HepG2 (cell line): Measurements from ENCODE around the gene SORBS2. TPM values are rescaled to one million over a fixed set of nuclear protein-coding genes. Genes with fewer than 3 reads are reported as not detected.

Experiments used
- CCAR2 ChIP-seq: fragments of 200-400 bp; formaldehyde crosslinking; optimal IDR thresholded peaks from 2 replicates; pipeline ENCODE3; 2018; ENCODE audit warnings: low read depth, mild to moderate bottlenecking, low read length, moderate library complexity
- CREM ChIP-seq, 2 experiments: sonication (generic) in 1 of 2; formaldehyde crosslinking in 1 of 2; IDR thresholded peaks; 2 replicates each; pipeline versions ENCODE4 v1.4.0 to v1.6.1; 2016 to 2020; ENCODE audit warnings: antibody characterized with exemption in 1 of 2, mild to moderate bottlenecking in 1 of 2, missing genetic modification reagents in 1 of 2
- ELF3 ChIP-seq: IDR thresholded peaks from 2 replicates; pipeline ENCODE4 v1.6.1; 2016; ENCODE audit warnings: missing genetic modification reagents, missing compliant biosample characterization
- EP300 ChIP-seq, 3 experiments: sonication (generic) in 1 of 3; formaldehyde crosslinking in 1 of 3; IDR thresholded peaks; 2 replicates each; pipeline versions ENCODE4 v1.5.1 to v1.6.1; 2011 to 2020; ENCODE audit warnings: low read depth in 2 of 3, low read length in 2 of 3, borderline replicate concordance in 1 of 3, improper control_type of control experiment in 1 of 3, mild to moderate bottlenecking in 1 of 3, missing genetic modification reagents in 1 of 3, moderate library complexity in 1 of 3
- GATA4 ChIP-seq: sonication (generic); IDR thresholded peaks from 2 replicates; pipeline ENCODE4 v1.6.1; 2016; ENCODE audit warnings: antibody characterized with exemption, low read depth, borderline replicate concordance
- HMG20A ChIP-seq: IDR thresholded peaks from 2 replicates; pipeline ENCODE4 v1.6.1; 2016; ENCODE audit warnings: borderline replicate concordance
- ISL2 ChIP-seq: sonication (generic); formaldehyde crosslinking; IDR thresholded peaks from 2 replicates; pipeline ENCODE4 v1.5.0; 2020; ENCODE audit warnings: missing genetic modification reagents
- JUND ChIP-seq: sonication (generic); formaldehyde crosslinking; IDR thresholded peaks from 2 replicates; pipeline ENCODE4 v1.8.0; 2022; ENCODE audit warnings: mild to moderate bottlenecking, missing genetic modification reagents
- KLF16 ChIP-seq, 2 experiments: sonication (generic) in 1 of 2; formaldehyde crosslinking in 1 of 2; IDR thresholded peaks; 2 replicates each; pipeline versions ENCODE4 v1.6.1 to v1.8.0; 2016 to 2023; ENCODE audit warnings: missing genetic modification reagents in 2 of 2, missing compliant biosample characterization in 1 of 2
- KMT2A ChIP-seq: sonication (generic); formaldehyde crosslinking; IDR thresholded peaks from 2 replicates; pipeline ENCODE4 v1.4.0; 2020; ENCODE audit warnings: missing genetic modification reagents
- MXD4 ChIP-seq: IDR thresholded peaks from 2 replicates; pipeline ENCODE4 v1.6.1; 2016; ENCODE audit warnings: mild to moderate bottlenecking, missing biosample characterization, missing genetic modification reagents
- NCOA2 ChIP-seq: sonication (generic); formaldehyde crosslinking; IDR thresholded peaks from 2 replicates; pipeline ENCODE4 v1.8.0; 2022; ENCODE audit warnings: inconsistent platforms
- POGZ ChIP-seq: sonication (generic); formaldehyde crosslinking; IDR thresholded peaks from 2 replicates; pipeline ENCODE4 v1.4.0; 2020; ENCODE audit warnings: mild to moderate bottlenecking, missing genetic modification reagents
- RARA ChIP-seq: IDR thresholded peaks from 2 replicates; pipeline ENCODE4 v1.6.1; 2016; ENCODE audit warnings: missing genetic modification reagents, missing compliant biosample characterization
- RCOR2 ChIP-seq: IDR thresholded peaks from 2 replicates; pipeline ENCODE4 v1.6.1; 2016; ENCODE audit warnings: missing biosample characterization, missing genetic modification reagents
- SIX1 ChIP-seq: sonication (generic); formaldehyde crosslinking; IDR thresholded peaks from 2 replicates; pipeline ENCODE4 v1.4.0; 2020; ENCODE audit warnings: missing genetic modification reagents, borderline replicate concordance
- SOX5 ChIP-seq: IDR thresholded peaks from 2 replicates; pipeline ENCODE4 v1.6.1; 2016; ENCODE audit warnings: borderline replicate concordance
- SOX6 ChIP-seq, 2 experiments: fragments of 450-650 bp in 1 of 2; sonication (generic) in 1 of 2; formaldehyde crosslinking in 1 of 2; IDR thresholded peaks; 2 replicates each; pipeline versions ENCODE4 v1.4.0 to v1.6.1; 2017 to 2020; ENCODE audit warnings: antibody characterized with exemption in 1 of 2, mild to moderate bottlenecking in 1 of 2, missing genetic modification reagents in 1 of 2
- THAP11 ChIP-seq: IDR thresholded peaks from 2 replicates; pipeline ENCODE4 v1.6.1; 2016; ENCODE audit warnings: missing biosample characterization, missing genetic modification reagents
- ZFP36L2 ChIP-seq: sonication (generic); formaldehyde crosslinking; IDR thresholded peaks from 2 replicates; pipeline ENCODE4 v1.4.0; 2020; ENCODE audit warnings: missing genetic modification reagents
- ZNF619 ChIP-seq: sonication (generic); formaldehyde crosslinking; IDR thresholded peaks from 2 replicates; pipeline ENCODE4 v1.4.0; 2020; ENCODE audit warnings: mild to moderate bottlenecking, missing genetic modification reagents
- polyA plus RNA-seq, 8 experiments: library from polyadenylated mRNA; depleted of rRNA in 3 of 8; stranded (reverse) in 7 of 8; unstranded in 1 of 8; fragments of >200 nt; fragmentation: Illumina TruSeq in 4 of 8; extraction: Trizol in 4 of 8; gene quantifications; 2 replicates each; pipeline versions ENCODE4 v1.2.1 to v1.2.3, GENCODE V29; 2011 to 2016; ENCODE audit warnings: low read depth in 4 of 8, missing spikeins in 1 of 8, mixed read lengths in 1 of 8; ENCODE audit not compliant: insufficient read depth in 1 of 8
- total RNA-seq, 5 experiments: library from RNA; depleted of rRNA; stranded (reverse); fragments of >200 nt; fragmentation: Illumina TruSeq; extraction: Trizol; gene quantifications; 2 replicates each; pipeline ENCODE4 v1.2.3, GENCODE V29; 2016; ENCODE audit warnings: low read depth in 1 of 5
- TF ChIP-seq, protein P1 (sequence below): IDR thresholded peaks from 2 replicates; pipeline ENCODE4 v1.6.1; 2018; ENCODE audit warnings: missing genetic modification reagents, mild to moderate bottlenecking, missing compliant biosample characterization
- TF ChIP-seq, protein P2 (sequence below): sonication (generic); formaldehyde crosslinking; IDR thresholded peaks from 2 replicates; pipeline ENCODE4 v1.4.0; 2020; ENCODE audit warnings: missing genetic modification reagents
- TF ChIP-seq, protein P3 (sequence below): sonication (generic); formaldehyde crosslinking; conservative IDR thresholded peaks from 2 replicates; pipeline ENCODE4 v1.5.0; 2020; ENCODE audit warnings: missing genetic modification reagents

The SORBS2 gene
- total and polyA plus RNA-seq, 2 of the 13 experiments (the other 11 are each of a cell fraction or from before 2014, with no cell fraction given): 25.0 to 80.5 TPM

DNA sequence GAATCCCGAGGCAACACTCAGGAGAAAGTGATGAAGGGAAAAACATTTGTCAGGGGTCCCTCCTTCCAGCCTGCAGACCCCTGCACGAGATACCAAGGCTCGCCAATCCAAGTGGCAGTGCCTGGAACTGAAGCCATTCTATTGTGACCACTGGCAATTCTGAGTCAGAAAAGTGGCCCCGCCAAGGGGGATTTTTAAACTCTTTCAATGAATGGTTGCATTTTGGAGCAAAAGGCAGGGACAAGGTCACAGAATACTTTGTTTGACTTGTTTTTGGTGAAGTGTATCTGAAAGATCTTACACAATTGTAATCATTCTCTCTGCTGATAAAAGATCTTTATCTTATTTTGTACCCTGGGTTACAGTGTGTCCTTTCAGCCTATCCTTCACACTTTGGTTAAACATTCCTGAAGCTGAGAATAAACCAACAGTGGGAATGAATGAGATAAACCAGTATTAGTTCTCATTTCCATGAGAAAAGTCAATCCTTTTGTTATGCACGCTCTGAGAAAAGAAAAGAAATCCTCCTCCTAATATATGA lies 160.8 kb downstream of the SORBS2 start (continued):
- TF ChIP-seq EP300 (IDR thresholded peaks at IDR 0.05; ENCODE audit: low read depth in 2 of 2, low read length in 2 of 2) (peak in 1 of 2 experiments; percentile 38; a peak in 1 of 4 replicates), EP300 (CRISPR knock-in tag; IDR thresholded peaks at IDR 0.05; ENCODE audit: borderline replicate concordance) (no peak; the same call in 1 of the 2 replicates), ZNF619 (CRISPR knock-in tag) (no peak), CCAR2 (no peak), SOX6 (IDR thresholded peaks at IDR 0.05) (no peak), SOX6 (CRISPR knock-in tag; IDR thresholded peaks at IDR 0.05) (peak; percentile 97), THAP11 (CRISPR knock-in tag) (0 out of 2 replicates have a peak, but pooled peaks have one; percentile 38), JUND (CRISPR knock-in tag) (no peak), KMT2A (CRISPR knock-in tag) (0 out of 2 replicates have a peak, but pooled peaks have one; percentile 29), ZFP36L2 (CRISPR knock-in tag) (no peak), ISL2 (CRISPR knock-in tag) (peak; percentile 84; the same call in 1 of the 2 replicates), NCOA2 (CRISPR knock-in tag) (peak; percentile 71; the same call in 1 of the 2 replicates), CREM (IDR thresholded peaks at IDR 0.05) (peak; percentile 47; the same call in 1 of the 2 replicates), CREM (CRISPR knock-in tag; IDR thresholded peaks at IDR 0.05) (no peak), HMG20A (CRISPR knock-in tag) (peak; percentile 58; the same call in 1 of the 2 replicates), KLF16 (CRISPR knock-in tag; IDR thresholded peaks at IDR 0.05) (0 out of 4 replicates have a peak, but pooled peaks of 1 of the 2 experiments have one; percentile 23), POGZ (CRISPR knock-in tag) (peak; percentile 47), MXD4 (CRISPR knock-in tag) (no peak), GATA4 (peak; percentile 97), SIX1 (CRISPR knock-in tag) (no peak), RARA (CRISPR knock-in tag) (peak; percentile 73), RCOR2 (peak; percentile 65; the same call in 1 of the 2 replicates), SOX5 (peak; percentile 98), ELF3 (CRISPR knock-in tag) (0 out of 2 replicates have a peak, but pooled peaks have one; percentile 36)
- TF ChIP-seq, protein P1, sequence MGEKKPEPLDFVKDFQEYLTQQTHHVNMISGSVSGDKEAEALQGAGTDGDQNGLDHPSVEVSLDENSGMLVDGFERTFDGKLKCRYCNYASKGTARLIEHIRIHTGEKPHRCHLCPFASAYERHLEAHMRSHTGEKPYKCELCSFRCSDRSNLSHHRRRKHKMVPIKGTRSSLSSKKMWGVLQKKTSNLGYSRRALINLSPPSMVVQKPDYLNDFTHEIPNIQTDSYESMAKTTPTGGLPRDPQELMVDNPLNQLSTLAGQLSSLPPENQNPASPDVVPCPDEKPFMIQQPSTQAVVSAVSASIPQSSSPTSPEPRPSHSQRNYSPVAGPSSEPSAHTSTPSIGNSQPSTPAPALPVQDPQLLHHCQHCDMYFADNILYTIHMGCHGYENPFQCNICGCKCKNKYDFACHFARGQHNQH (CRISPR knock-in tag): no peak
- TF ChIP-seq, protein P2, sequence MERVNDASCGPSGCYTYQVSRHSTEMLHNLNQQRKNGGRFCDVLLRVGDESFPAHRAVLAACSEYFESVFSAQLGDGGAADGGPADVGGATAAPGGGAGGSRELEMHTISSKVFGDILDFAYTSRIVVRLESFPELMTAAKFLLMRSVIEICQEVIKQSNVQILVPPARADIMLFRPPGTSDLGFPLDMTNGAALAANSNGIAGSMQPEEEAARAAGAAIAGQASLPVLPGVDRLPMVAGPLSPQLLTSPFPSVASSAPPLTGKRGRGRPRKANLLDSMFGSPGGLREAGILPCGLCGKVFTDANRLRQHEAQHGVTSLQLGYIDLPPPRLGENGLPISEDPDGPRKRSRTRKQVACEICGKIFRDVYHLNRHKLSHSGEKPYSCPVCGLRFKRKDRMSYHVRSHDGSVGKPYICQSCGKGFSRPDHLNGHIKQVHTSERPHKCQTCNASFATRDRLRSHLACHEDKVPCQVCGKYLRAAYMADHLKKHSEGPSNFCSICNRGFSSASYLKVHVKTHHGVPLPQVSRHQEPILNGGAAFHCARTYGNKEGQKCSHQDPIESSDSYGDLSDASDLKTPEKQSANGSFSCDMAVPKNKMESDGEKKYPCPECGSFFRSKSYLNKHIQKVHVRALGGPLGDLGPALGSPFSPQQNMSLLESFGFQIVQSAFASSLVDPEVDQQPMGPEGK: peak; percentile 42; the same call in 1 of the 2 replicates
- TF ChIP-seq, protein P3, sequence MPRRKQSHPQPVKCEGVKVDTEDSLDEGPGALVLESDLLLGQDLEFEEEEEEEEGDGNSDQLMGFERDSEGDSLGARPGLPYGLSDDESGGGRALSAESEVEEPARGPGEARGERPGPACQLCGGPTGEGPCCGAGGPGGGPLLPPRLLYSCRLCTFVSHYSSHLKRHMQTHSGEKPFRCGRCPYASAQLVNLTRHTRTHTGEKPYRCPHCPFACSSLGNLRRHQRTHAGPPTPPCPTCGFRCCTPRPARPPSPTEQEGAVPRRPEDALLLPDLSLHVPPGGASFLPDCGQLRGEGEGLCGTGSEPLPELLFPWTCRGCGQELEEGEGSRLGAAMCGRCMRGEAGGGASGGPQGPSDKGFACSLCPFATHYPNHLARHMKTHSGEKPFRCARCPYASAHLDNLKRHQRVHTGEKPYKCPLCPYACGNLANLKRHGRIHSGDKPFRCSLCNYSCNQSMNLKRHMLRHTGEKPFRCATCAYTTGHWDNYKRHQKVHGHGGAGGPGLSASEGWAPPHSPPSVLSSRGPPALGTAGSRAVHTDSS (CRISPR knock-in tag): no peak
